ENCODE data around the gene TSPAN9. TPM values are rescaled to one million over a fixed set of nuclear protein-coding genes. Genes with fewer than 3 reads are reported as not detected.

Gene TSPAN9
- total and polyA plus RNA-seq, 2 experiments from 2014 or later, result 6.0 to 31.5 TPM

DNA sequence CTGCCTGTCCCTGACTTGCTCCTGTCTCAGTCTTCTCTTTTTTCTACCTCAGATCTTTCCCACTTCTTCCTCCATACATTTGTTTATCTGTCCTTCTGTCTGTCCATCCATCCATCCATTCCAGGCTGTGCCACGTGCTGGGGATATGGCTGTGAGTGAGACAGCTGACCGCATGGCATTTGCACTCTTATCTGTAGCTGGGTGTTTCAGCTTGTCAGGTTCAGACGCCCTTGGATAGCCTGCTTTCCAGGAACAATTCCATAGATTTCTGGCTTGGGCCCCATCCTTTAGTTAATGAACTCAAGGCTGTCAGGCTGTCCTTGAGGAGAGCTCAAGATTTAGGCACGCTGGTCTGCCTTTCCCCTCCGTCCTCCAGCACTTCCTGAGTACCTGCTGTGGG, 116.6 kb downstream of the TSPAN9 start:
- H3K27me3 ChIP-seq (ENCODE audit: insufficient read depth), result peaks cover 5% of the 10 kb centered on the region
- peaks cover 19% of the 10 kb centered on the region for H3K27me3 Mint-ChIP-seq (ENCODE audit: insufficient read depth, low read depth, poor library complexity)
- no peak for ATAC-seq
- H3K27ac ChIP-seq (ENCODE audit: low read depth), result no peak overlapping the region
- H3K4me2 ChIP-seq, result no peak overlapping the region
- H3K4me3 Mint-ChIP-seq, result no peak overlapping the region
- DNase-seq (ENCODE audit: low spot score), result no peak
- no peak overlapping the region for H2AFZ ChIP-seq
- no peaks in the 10 kb centered on the region for H3K36me3 Mint-ChIP-seq (ENCODE audit: low read depth)
- no peaks in the 10 kb centered on the region for H3F3A ChIP-seq (replicated peaks; ENCODE audit: low read depth)
- H3K9me2 ChIP-seq (ENCODE audit: insufficient read depth), result no peaks in the 10 kb centered on the region
- no peak overlapping the region for H3K4me3 ChIP-seq
- TF ChIP-seq NANOG (IDR thresholded peaks at IDR 0.05; ENCODE audit: borderline replicate concordance), result no peak
- no peak for TF ChIP-seq ZNF114 (CRISPR knock-in tag; IDR thresholded peaks at IDR 0.05)
- TF ChIP-seq, protein P1, sequence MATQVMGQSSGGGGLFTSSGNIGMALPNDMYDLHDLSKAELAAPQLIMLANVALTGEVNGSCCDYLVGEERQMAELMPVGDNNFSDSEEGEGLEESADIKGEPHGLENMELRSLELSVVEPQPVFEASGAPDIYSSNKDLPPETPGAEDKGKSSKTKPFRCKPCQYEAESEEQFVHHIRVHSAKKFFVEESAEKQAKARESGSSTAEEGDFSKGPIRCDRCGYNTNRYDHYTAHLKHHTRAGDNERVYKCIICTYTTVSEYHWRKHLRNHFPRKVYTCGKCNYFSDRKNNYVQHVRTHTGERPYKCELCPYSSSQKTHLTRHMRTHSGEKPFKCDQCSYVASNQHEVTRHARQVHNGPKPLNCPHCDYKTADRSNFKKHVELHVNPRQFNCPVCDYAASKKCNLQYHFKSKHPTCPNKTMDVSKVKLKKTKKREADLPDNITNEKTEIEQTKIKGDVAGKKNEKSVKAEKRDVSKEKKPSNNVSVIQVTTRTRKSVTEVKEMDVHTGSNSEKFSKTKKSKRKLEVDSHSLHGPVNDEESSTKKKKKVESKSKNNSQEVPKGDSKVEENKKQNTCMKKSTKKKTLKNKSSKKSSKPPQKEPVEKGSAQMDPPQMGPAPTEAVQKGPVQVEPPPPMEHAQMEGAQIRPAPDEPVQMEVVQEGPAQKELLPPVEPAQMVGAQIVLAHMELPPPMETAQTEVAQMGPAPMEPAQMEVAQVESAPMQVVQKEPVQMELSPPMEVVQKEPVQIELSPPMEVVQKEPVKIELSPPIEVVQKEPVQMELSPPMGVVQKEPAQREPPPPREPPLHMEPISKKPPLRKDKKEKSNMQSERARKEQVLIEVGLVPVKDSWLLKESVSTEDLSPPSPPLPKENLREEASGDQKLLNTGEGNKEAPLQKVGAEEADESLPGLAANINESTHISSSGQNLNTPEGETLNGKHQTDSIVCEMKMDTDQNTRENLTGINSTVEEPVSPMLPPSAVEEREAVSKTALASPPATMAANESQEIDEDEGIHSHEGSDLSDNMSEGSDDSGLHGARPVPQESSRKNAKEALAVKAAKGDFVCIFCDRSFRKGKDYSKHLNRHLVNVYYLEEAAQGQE (IDR thresholded peaks at IDR 0.05; ENCODE audit: unreplicated experiment), result no peak
- TF ChIP-seq CREB1 (CRISPR knock-in tag; IDR thresholded peaks at IDR 0.05; ENCODE audit: low read depth), result no peak
- TF ChIP-seq, protein P2, sequence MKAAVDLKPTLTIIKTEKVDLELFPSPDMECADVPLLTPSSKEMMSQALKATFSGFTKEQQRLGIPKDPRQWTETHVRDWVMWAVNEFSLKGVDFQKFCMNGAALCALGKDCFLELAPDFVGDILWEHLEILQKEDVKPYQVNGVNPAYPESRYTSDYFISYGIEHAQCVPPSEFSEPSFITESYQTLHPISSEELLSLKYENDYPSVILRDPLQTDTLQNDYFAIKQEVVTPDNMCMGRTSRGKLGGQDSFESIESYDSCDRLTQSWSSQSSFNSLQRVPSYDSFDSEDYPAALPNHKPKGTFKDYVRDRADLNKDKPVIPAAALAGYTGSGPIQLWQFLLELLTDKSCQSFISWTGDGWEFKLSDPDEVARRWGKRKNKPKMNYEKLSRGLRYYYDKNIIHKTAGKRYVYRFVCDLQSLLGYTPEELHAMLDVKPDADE (IDR thresholded peaks at IDR 0.05), result no peak
- no peak for TF ChIP-seq POLR2AphosphoS5 (IDR thresholded peaks at IDR 0.05; ENCODE audit: low read depth)
- no peak for TF ChIP-seq EZH2 (IDR thresholded peaks at IDR 0.05; ENCODE audit: low read depth, unreplicated experiment)
- no peak for TF ChIP-seq JUNB (IDR thresholded peaks at IDR 0.05; ENCODE audit: unreplicated experiment)
- no peak overlapping the region for H3K27ac Mint-ChIP-seq
- peaks cover 5% of the 10 kb centered on the region; the same call in 1 of the 2 replicates for H4K20me1 ChIP-seq (replicated peaks; ENCODE audit: insufficient read depth)
- H3K79me2 ChIP-seq (replicated peaks; ENCODE audit: insufficient read depth), result no peaks in the 10 kb centered on the region
- H3K4me1 ChIP-seq (ENCODE audit: insufficient read depth), result peaks cover 14% of the 10 kb centered on the region; the same call in 1 of the 2 replicates
- no peaks in the 10 kb centered on the region for H3K36me3 ChIP-seq (ENCODE audit: insufficient read depth)
- no peaks in the 10 kb centered on the region for H3K9me3 Mint-ChIP-seq
- H3K4me1 Mint-ChIP-seq, result peaks cover 26% of the 10 kb centered on the region

- no peaks in the 10 kb centered on the region for H3K36me3 Mint-ChIP-seq (ENCODE audit: low read depth)
- no peaks in the 10 kb centered on the region for H3K9me3 Mint-ChIP-seq
- Histone ChIP-seq H3K4me2 (no peak overlapping the region), H3K9me2 (ENCODE audit: insufficient read depth) (no peaks in the 10 kb centered on the region), H3F3A (replicated peaks; ENCODE audit: low read depth) (no peaks in the 10 kb centered on the region), H3K79me2 (replicated peaks; ENCODE audit: insufficient read depth) (no peaks in the 10 kb centered on the region), H3K27me3 (ENCODE audit: insufficient read depth) (peaks cover 12% of the 10 kb centered on the region), H4K20me1 (replicated peaks; ENCODE audit: insufficient read depth) (peaks cover 5% of the 10 kb centered on the region; the same call in 1 of the 2 replicates), H3K4me1 (ENCODE audit: insufficient read depth) (peaks cover 14% of the 10 kb centered on the region; the same call in 1 of the 2 replicates), H2AFZ (no peak overlapping the region), H3K27ac (ENCODE audit: low read depth) (no peak overlapping the region), H3K36me3 (ENCODE audit: insufficient read depth) (no peaks in the 10 kb centered on the region), H3K4me3 (no peak overlapping the region)
- DNase-seq (ENCODE audit: low spot score) (no peak), ATAC-seq (no peak)
- H3K4me3 Mint-ChIP-seq, result no peak overlapping the region
- H3K4me1 Mint-ChIP-seq, result peaks cover 32% of the 10 kb centered on the region
- peaks cover 29% of the 10 kb centered on the region for H3K27me3 Mint-ChIP-seq (ENCODE audit: insufficient read depth, low read depth, poor library complexity)
- no peak overlapping the region for H3K27ac Mint-ChIP-seq
- TF ChIP-seq CTCF (conservative IDR thresholded peaks at IDR 0.05; ENCODE audit: low read depth in 2 of 2) (no peak), EZH2phosphoT487 (IDR thresholded peaks at IDR 0.05; ENCODE audit: unreplicated experiment) (no peak)
These were observed 118.2 kb downstream of the TSPAN9 start for GRCh38 chr12:3195337-3195736.
